ENCODE results near the gene CPNE6. TPM values are rescaled to one million over a fixed set of nuclear protein-coding genes. Genes with fewer than 3 reads are reported as not detected.

The CPNE6 gene
- total and polyA plus RNA-seq, 2 of the 13 experiments (the other 11 are each of a cell fraction or from before 2014, with no cell fraction given), result not detected

GRCh38 chr14:24058260-24058950 is 13.0 kb upstream of the CPNE6 start (continued):
- no peak for TF ChIP-seq HOXA9 (CRISPR knock-in tag; IDR thresholded peaks at IDR 0.05; ENCODE audit: borderline replicate concordance)
- no peak for TF ChIP-seq POLR2AphosphoS2 (IDR thresholded peaks at IDR 0.05; ENCODE audit: low read depth, low read length)
- TF ChIP-seq, protein P1, sequence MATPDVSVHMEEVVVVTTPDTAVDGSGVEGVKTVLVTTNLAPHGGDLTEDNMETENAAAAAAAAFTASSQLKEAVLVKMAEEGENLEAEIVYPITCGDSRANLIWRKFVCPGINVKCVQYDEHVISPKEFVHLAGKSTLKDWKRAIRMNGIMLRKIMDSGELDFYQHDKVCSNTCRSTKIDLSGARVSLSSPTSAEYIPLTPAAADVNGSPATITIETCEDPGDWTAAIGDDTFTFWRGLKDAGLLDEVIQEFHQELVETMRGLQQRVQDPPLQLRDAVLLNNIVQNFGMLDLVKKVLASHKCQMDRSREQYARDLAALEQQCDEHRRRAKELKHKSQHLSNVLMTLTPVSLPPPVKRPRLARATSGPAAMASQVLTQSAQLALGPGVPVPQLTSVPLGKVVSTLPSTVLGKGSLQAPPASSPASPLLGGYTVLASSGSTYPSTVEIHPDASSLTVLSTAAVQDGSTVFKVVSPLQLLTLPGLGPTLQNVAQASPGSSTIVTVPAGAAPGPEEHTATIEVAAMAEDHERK (CRISPR knock-in tag; IDR thresholded peaks at IDR 0.05; ENCODE audit: low read depth), result no peak
- TF ChIP-seq ZBTB7B (CRISPR knock-in tag; IDR thresholded peaks at IDR 0.05), result peak; percentile 67
- no peak for TF ChIP-seq GMEB1 (CRISPR knock-in tag; IDR thresholded peaks at IDR 0.05; ENCODE audit: borderline replicate concordance)
- no peak for TF ChIP-seq ZNF816 (CRISPR knock-in tag; IDR thresholded peaks at IDR 0.05; ENCODE audit: borderline replicate concordance)
- TF ChIP-seq NR2C2 (CRISPR knock-in tag; IDR thresholded peaks at IDR 0.05; ENCODE audit: borderline replicate concordance), result no peak
- TF ChIP-seq ZBTB10 (CRISPR knock-in tag; IDR thresholded peaks at IDR 0.05; ENCODE audit: borderline replicate concordance), result no peak
- 0 out of 2 replicates have a peak, but pooled peaks have one; percentile 46 for TF ChIP-seq IKZF5 (CRISPR knock-in tag; IDR thresholded peaks at IDR 0.05)
- no peak for TF ChIP-seq CREB1 (IDR thresholded peaks at IDR 0.05)
- TF ChIP-seq CREB1 (CRISPR knock-in tag; IDR thresholded peaks at IDR 0.05), result no peak
- TF ChIP-seq SRSF1 (optimal IDR thresholded peaks at IDR 0.05; ENCODE audit: low read depth, low read length), result no peak
- peak; percentile 82; the same call in 1 of the 2 replicates for TF ChIP-seq ZNF616 (CRISPR knock-in tag; IDR thresholded peaks at IDR 0.05; ENCODE audit: low read depth)
- TF ChIP-seq SP4 (CRISPR knock-in tag; IDR thresholded peaks at IDR 0.05), result no peak
- TF ChIP-seq MLLT10 (CRISPR knock-in tag; IDR thresholded peaks at IDR 0.05), result no peak
- no peak for TF ChIP-seq PHF21A (CRISPR knock-in tag; IDR thresholded peaks at IDR 0.05)
- no peak for TF ChIP-seq PHB2 (IDR thresholded peaks at IDR 0.05; ENCODE audit: partially characterized antibody)
- peak; percentile 74; the same call in 1 of the 2 replicates for TF ChIP-seq MEF2D (CRISPR knock-in tag; IDR thresholded peaks at IDR 0.05)
- TF ChIP-seq KLF9 (CRISPR knock-in tag; IDR thresholded peaks at IDR 0.05; ENCODE audit: low read depth), result no peak
- TF ChIP-seq ZNF138 (CRISPR knock-in tag; IDR thresholded peaks at IDR 0.05; ENCODE audit: low read depth), result no peak
- TF ChIP-seq SNAI1 (CRISPR knock-in tag; IDR thresholded peaks at IDR 0.05; ENCODE audit: borderline replicate concordance), result no peak
- TF ChIP-seq ZNF570 (CRISPR knock-in tag; IDR thresholded peaks at IDR 0.05; ENCODE audit: borderline replicate concordance), result no peak
- TF ChIP-seq POLR2G (IDR thresholded peaks at IDR 0.05; ENCODE audit: low read depth, low read length), result no peak
- no peak for TF ChIP-seq NCOA1 (CRISPR knock-in tag; IDR thresholded peaks at IDR 0.05)
- no peak for TF ChIP-seq ZNF629 (CRISPR knock-in tag; conservative IDR thresholded peaks at IDR 0.05)

Measured in HepG2 (cell line).